ENCODE measurements around the gene FBXL7.

FBXL7 gene

DNA sequence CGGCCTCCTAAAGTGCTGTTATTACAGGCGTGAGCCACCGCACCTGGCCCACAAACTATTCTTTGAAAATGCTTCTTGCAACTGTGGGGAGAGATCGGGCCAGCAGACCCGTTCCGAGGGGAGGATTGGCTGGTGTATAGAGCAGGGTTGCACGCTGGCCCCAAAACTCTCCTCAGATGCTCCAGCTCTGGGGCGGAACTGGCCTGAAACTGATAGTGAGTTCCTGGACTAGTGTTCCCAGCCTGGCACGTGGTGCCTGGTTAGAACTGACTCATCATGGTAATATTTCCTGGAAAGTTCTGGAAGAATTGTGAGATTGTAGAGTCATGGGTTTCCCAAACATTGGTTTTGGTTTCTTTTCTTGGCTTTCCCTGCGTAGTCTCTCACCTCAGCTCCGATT, 120.5 kb downstream of the FBXL7 start:
- TF ChIP-seq NFIC (IDR thresholded peaks at IDR 0.05) (no peak), TCF12 (IDR thresholded peaks at IDR 0.05; ENCODE audit: low read depth) (no peak), TAF1 (IDR thresholded peaks at IDR 0.05; ENCODE audit: low read depth) (no peak), ZBTB7A (IDR thresholded peaks at IDR 0.05; ENCODE audit: low read depth) (no peak), EP300 (IDR thresholded peaks at IDR 0.05; ENCODE audit: borderline replicate concordance) (no peak), RAD21 (IDR thresholded peaks at IDR 0.05; ENCODE audit: low read depth) (no peak), CREB1 (IDR thresholded peaks at IDR 0.05; ENCODE audit: low read depth) (no peak), CEBPB (IDR thresholded peaks at IDR 0.05) (no peak), FOXM1 (IDR thresholded peaks at IDR 0.05; ENCODE audit: borderline replicate concordance, low read depth) (no peak), YY1 (IDR thresholded peaks at IDR 0.05; ENCODE audit: low read depth) (no peak), TEAD4 (IDR thresholded peaks at IDR 0.05) (no peak), EGR1 (IDR thresholded peaks at IDR 0.05) (no peak)
- TF ChIP-seq, protein P1, sequence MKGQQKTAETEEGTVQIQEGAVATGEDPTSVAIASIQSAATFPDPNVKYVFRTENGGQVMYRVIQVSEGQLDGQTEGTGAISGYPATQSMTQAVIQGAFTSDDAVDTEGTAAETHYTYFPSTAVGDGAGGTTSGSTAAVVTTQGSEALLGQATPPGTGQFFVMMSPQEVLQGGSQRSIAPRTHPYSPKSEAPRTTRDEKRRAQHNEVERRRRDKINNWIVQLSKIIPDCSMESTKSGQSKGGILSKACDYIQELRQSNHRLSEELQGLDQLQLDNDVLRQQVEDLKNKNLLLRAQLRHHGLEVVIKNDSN (IDR thresholded peaks at IDR 0.05), result no peak
- TF ChIP-seq, protein P2, sequence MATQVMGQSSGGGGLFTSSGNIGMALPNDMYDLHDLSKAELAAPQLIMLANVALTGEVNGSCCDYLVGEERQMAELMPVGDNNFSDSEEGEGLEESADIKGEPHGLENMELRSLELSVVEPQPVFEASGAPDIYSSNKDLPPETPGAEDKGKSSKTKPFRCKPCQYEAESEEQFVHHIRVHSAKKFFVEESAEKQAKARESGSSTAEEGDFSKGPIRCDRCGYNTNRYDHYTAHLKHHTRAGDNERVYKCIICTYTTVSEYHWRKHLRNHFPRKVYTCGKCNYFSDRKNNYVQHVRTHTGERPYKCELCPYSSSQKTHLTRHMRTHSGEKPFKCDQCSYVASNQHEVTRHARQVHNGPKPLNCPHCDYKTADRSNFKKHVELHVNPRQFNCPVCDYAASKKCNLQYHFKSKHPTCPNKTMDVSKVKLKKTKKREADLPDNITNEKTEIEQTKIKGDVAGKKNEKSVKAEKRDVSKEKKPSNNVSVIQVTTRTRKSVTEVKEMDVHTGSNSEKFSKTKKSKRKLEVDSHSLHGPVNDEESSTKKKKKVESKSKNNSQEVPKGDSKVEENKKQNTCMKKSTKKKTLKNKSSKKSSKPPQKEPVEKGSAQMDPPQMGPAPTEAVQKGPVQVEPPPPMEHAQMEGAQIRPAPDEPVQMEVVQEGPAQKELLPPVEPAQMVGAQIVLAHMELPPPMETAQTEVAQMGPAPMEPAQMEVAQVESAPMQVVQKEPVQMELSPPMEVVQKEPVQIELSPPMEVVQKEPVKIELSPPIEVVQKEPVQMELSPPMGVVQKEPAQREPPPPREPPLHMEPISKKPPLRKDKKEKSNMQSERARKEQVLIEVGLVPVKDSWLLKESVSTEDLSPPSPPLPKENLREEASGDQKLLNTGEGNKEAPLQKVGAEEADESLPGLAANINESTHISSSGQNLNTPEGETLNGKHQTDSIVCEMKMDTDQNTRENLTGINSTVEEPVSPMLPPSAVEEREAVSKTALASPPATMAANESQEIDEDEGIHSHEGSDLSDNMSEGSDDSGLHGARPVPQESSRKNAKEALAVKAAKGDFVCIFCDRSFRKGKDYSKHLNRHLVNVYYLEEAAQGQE (IDR thresholded peaks at IDR 0.05; ENCODE audit: low read depth), result no peak
- TF ChIP-seq, protein P3, sequence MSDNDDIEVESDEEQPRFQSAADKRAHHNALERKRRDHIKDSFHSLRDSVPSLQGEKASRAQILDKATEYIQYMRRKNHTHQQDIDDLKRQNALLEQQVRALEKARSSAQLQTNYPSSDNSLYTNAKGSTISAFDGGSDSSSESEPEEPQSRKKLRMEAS (IDR thresholded peaks at IDR 0.05), result no peak

DNA sequence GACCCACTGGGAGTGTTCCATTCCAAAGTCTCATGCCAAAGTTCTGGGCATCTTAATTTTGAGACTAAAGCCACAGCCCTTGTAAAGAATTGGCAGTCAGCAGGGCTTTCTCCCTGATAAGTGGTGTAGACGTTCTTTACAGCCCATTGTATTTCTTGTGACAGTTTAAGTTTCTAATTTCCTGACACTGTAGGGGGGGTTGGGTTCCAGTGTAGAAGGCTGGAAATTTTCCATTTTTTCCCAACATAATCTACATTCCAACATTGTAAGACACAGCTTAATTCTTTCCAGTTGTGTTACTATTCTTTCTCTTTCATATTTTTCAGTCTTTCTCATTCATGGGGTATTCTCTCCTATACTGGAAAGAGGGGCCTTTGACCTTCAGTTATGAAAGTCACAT, 121.1 kb downstream of the FBXL7 start:
- no peak for TF ChIP-seq RAD21 (IDR thresholded peaks at IDR 0.05; ENCODE audit: low read depth)
- no peak for TF ChIP-seq FOXM1 (IDR thresholded peaks at IDR 0.05; ENCODE audit: borderline replicate concordance, low read depth)
- no peak for TF ChIP-seq ZBTB7A (IDR thresholded peaks at IDR 0.05; ENCODE audit: low read depth)
- no peak for TF ChIP-seq CEBPB (IDR thresholded peaks at IDR 0.05)
- TF ChIP-seq, protein P2 (IDR thresholded peaks at IDR 0.05; ENCODE audit: low read depth), result no peak
- TF ChIP-seq EGR1 (IDR thresholded peaks at IDR 0.05), result no peak
- TF ChIP-seq YY1 (IDR thresholded peaks at IDR 0.05; ENCODE audit: low read depth), result no peak
- no peak for TF ChIP-seq TEAD4 (IDR thresholded peaks at IDR 0.05)
- TF ChIP-seq, protein P1 (IDR thresholded peaks at IDR 0.05), result no peak
- TF ChIP-seq, protein P3 (IDR thresholded peaks at IDR 0.05), result no peak
- no peak for TF ChIP-seq CREB1 (IDR thresholded peaks at IDR 0.05; ENCODE audit: low read depth)
- TF ChIP-seq TAF1 (IDR thresholded peaks at IDR 0.05; ENCODE audit: low read depth), result no peak
- no peak for TF ChIP-seq EP300 (IDR thresholded peaks at IDR 0.05; ENCODE audit: borderline replicate concordance)
- no peak for TF ChIP-seq TCF12 (IDR thresholded peaks at IDR 0.05; ENCODE audit: low read depth)
- TF ChIP-seq NFIC (IDR thresholded peaks at IDR 0.05), result no peak

DNA sequence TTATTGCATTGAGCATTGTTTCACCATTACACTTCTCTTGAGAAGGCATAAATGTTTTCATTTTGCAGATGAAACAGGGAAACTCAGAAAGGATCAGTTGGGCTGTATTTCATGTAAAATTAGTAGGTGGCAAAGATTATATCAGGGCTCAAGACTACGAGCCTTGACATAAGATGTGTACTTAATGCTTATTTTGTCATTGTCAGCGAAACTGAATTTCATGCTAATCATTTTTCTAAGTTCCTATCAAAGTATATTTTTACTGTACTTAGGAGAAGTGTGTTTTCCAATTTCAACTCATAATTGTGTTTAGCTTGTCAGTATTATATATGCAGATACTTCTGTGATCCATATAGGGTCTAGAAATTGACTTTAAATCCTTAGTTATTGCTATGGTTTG, 123.8 kb downstream of the FBXL7 start:
- no peak for TF ChIP-seq RAD21 (IDR thresholded peaks at IDR 0.05; ENCODE audit: low read depth)
- TF ChIP-seq NFIC (IDR thresholded peaks at IDR 0.05), result no peak
- no peak for TF ChIP-seq YY1 (IDR thresholded peaks at IDR 0.05; ENCODE audit: low read depth)
- no peak for TF ChIP-seq ZBTB7A (IDR thresholded peaks at IDR 0.05; ENCODE audit: low read depth)
- TF ChIP-seq, protein P1 (IDR thresholded peaks at IDR 0.05), result no peak
- TF ChIP-seq, protein P3 (IDR thresholded peaks at IDR 0.05), result no peak
- no peak for TF ChIP-seq TAF1 (IDR thresholded peaks at IDR 0.05; ENCODE audit: low read depth)
- no peak for TF ChIP-seq TCF12 (IDR thresholded peaks at IDR 0.05; ENCODE audit: low read depth)
- TF ChIP-seq EGR1 (IDR thresholded peaks at IDR 0.05), result no peak

DNA sequence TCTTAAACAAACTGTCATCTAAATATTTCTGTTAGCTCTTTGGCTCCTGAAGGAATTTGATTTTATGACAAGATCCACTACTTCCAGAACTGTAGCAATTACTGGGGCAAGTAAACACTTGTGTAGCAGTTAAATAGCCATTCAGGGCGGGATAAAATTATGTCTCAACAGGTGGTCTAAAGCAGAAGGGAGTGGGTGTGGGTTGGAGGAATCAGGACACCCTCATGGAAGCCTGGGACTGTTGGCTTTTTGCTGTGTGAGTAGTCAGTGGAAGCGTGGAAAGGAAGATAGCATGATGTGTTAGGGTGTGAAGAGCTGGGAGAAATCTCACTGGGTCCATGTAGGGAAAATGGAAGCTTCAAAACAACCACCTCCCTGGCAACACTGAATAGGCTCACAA, 127.1 kb downstream of the FBXL7 start:
- TF ChIP-seq, protein P2 (IDR thresholded peaks at IDR 0.05; ENCODE audit: low read depth), result no peak
- TF ChIP-seq TEAD4 (IDR thresholded peaks at IDR 0.05), result no peak
- no peak for TF ChIP-seq NFIC (IDR thresholded peaks at IDR 0.05)
- TF ChIP-seq CREB1 (IDR thresholded peaks at IDR 0.05; ENCODE audit: low read depth), result no peak
- TF ChIP-seq, protein P3 (IDR thresholded peaks at IDR 0.05), result no peak
- no peak for TF ChIP-seq TCF12 (IDR thresholded peaks at IDR 0.05; ENCODE audit: low read depth)
- TF ChIP-seq, protein P1 (IDR thresholded peaks at IDR 0.05), result no peak

Measured in Ishikawa (cell line).